Epithelial cell of proximal tubule (primary cell): Measurements from ENCODE around the gene RARG. TPM values are rescaled to one million over a fixed set of nuclear protein-coding genes. Genes with fewer than 3 reads are reported as not detected.

ENCODE experiments used
- DNase-seq: peaks from one replicate; pipeline ENCODE4 v3.0.0-alpha.2; 2011; ENCODE audit warnings: low read depth
- H3K4me3 ChIP-seq: 2 replicates; pipeline ENCODE4 v1.5.1; 2011; ENCODE audit warnings: low read depth, mild to moderate bottlenecking, low read length
- CTCF ChIP-seq: conservative IDR thresholded peaks from 2 replicates; pipeline ENCODE4 v1.5.1; 2012; ENCODE audit warnings: low read depth, mild to moderate bottlenecking, low read length
- total RNA-seq: library from RNA; depleted of rRNA; stranded (reverse); fragments of >200 nt; gene quantifications from 2 replicates; pipeline ENCODE4 v1.2.3, GENCODE V29; 2015

The RARG gene
- total RNA-seq, 1 donor from 2014 or later, result 4.2 TPM

GRCh38 chr12:53176750-53177149 lies 55.3 kb downstream of the RARG start:
- no peak overlapping the region for H3K4me3 ChIP-seq
- no peak for DNase-seq
- no peak for TF ChIP-seq CTCF

- no peak for DNase-seq
- H3K4me3 ChIP-seq, result no peak overlapping the region
- peak; percentile 51 for TF ChIP-seq CTCF
Observed at GRCh38 chr12:53174881-53175491, 57.0 kb downstream of the RARG start.

GRCh38 chr12:53173085-53173715 lies 58.8 kb downstream of the RARG start:
- no peak overlapping the region for H3K4me3 ChIP-seq
- no peak for DNase-seq
- TF ChIP-seq CTCF, result no peak

GRCh38 chr12:53172352-53172751 lies 59.7 kb downstream of the RARG start:
- TF ChIP-seq CTCF, result no peak

GRCh38 chr12:53171725-53172329 lies 60.2 kb downstream of the RARG start:
- no peak overlapping the region for H3K4me3 ChIP-seq
- no peak for TF ChIP-seq CTCF
- DNase-seq, result no peak

More at GRCh38 chr12:53172352-53172751, 59.7 kb downstream of the RARG start:
- DNase-seq, result no peak
- no peak overlapping the region for H3K4me3 ChIP-seq

- TF ChIP-seq CTCF, result no peak
- DNase-seq, result no peak
- H3K4me3 ChIP-seq, result no peak overlapping the region
Observed at GRCh38 chr12:53170876-53171724, 60.9 kb downstream of the RARG start.
